Choroid plexus epithelial cell (primary cell): ENCODE measurements around the gene SEPTIN7.
A peak's percentile ranks its signal among the peaks of the same experiment; 100 is the strongest.

Experiments used
- DNase-seq: peaks from one replicate; pipeline ENCODE4 v3.0.0-alpha.2; 2010; ENCODE audit warnings: low read depth
- H3K4me3 ChIP-seq: 2 replicates; pipeline ENCODE4 v1.5.1; 2011; ENCODE audit warnings: low read depth, mild to moderate bottlenecking, control low read depth, low read length, moderate library complexity
- TF ChIP-seq, protein P1 (sequence below): conservative IDR thresholded peaks from 2 replicates; pipeline ENCODE4 v1.5.1; 2011; ENCODE audit warnings: low read depth, mild to moderate bottlenecking, control low read depth, inconsistent platforms, low read length, moderate library complexity

The SEPTIN7 gene

DNA sequence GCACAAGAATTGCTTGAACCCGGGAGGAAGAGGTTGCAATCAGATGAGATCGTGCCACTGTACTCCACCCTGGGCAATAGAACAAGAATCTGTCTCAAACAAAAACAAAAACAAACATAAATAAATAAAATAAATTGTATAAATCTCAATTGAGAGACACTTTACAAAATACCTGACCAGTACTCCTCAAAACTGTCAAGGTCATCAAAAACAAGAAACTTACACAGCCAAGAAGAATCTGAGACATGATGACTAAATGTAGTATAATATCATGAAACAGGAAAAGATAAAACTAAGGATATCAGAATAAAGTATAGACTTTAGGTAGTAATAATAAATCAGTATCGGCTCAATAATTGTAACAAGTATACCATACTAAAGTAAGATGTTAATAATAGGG, 26.9 kb upstream of the SEPTIN7 start:
- TF ChIP-seq, protein P1, sequence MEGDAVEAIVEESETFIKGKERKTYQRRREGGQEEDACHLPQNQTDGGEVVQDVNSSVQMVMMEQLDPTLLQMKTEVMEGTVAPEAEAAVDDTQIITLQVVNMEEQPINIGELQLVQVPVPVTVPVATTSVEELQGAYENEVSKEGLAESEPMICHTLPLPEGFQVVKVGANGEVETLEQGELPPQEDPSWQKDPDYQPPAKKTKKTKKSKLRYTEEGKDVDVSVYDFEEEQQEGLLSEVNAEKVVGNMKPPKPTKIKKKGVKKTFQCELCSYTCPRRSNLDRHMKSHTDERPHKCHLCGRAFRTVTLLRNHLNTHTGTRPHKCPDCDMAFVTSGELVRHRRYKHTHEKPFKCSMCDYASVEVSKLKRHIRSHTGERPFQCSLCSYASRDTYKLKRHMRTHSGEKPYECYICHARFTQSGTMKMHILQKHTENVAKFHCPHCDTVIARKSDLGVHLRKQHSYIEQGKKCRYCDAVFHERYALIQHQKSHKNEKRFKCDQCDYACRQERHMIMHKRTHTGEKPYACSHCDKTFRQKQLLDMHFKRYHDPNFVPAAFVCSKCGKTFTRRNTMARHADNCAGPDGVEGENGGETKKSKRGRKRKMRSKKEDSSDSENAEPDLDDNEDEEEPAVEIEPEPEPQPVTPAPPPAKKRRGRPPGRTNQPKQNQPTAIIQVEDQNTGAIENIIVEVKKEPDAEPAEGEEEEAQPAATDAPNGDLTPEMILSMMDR: no peak
- no peak overlapping the region for H3K4me3 ChIP-seq
- DNase-seq: no peak

- DNase-seq: no peak
- TF ChIP-seq, protein P1: no peak
- no peak overlapping the region for H3K4me3 ChIP-seq
These were observed 24.2 kb upstream of the SEPTIN7 start for GRCh38 chr7:35776686-35777085.

- TF ChIP-seq, protein P1: no peak
- no peak overlapping the region for H3K4me3 ChIP-seq
- DNase-seq: no peak
These were observed 23.7 kb upstream of the SEPTIN7 start for GRCh38 chr7:35777121-35777520.

DNA sequence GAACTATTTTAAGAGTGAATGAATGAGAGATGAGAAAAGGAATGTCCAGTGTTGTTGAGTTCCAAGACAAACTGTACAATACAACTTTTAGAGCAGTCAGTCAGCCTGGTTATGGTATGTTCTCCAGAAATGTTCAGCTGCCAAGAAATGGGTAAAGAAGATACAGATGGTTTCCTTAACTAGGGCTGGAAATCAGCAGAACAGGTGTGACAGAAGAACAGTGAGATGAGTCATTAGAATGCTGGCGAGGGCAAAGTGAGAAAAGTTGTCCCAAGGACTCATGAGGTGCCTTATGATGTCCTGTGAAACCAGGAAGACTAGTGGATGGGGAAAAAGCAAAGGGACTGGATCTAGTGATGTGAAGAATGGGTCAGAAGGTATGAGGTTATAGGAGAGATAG, 20.8 kb upstream of the SEPTIN7 start:
- no peak overlapping the region for H3K4me3 ChIP-seq
- peak; percentile 25 for DNase-seq
- TF ChIP-seq, protein P1: no peak

DNA sequence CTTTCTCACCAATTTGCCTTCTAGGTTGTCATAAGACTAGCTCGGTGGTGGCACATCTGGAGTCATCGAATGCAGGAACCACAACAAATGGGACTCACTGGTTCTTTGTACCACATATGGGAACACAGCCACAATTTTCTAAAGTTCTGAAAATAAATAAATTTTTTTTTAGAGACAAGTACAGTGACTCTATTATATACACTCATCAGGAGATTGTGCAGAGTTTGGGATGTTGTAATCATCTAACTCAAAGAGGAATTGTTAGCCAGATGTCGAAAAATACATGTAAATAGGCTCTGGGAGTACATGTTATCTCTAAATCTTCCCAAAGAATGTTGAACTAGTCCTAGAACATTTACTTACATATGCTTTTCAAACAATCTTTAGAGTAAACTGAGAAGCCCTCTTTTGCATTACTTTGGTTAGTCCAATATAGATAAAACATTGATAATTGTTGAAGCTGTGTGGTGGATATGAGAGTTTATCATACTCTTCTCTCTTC, 19.6 kb upstream of the SEPTIN7 start:
- TF ChIP-seq, protein P1: no peak
- no peak overlapping the region for H3K4me3 ChIP-seq
- peak; percentile 70 for DNase-seq

GRCh38 chr7:35781767-35782515, 18.9 kb upstream of the SEPTIN7 start:
- TF ChIP-seq, protein P1: no peak
- H3K4me3 ChIP-seq: no peak overlapping the region
- no peak for DNase-seq

DNA sequence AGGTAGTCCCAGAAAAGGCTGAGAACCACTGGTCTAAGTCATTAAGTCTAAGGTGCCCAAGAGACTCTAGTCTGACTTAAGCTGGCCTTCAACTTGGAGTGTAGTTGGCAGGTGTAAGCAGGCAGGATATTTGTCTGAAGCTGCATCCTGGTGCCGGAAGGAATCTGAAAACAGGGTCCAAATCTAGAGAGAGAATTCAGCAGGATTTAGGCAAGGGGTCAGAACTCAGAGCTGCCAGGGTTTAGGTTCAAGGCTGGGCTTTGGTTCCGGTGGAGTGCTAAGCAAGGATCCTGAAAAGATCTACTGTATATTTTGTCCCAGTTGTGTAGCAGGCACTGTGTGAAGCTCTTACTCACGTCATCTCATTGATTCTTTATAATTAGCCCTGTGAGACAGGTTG, 16.5 kb upstream of the SEPTIN7 start:
- TF ChIP-seq, protein P1: no peak
- DNase-seq: no peak
- H3K4me3 ChIP-seq: no peak overlapping the region
